IPS-18a (cell line): ENCODE data around the gene OVOL2.

ENCODE experiments used
- H3K27ac ChIP-seq: one replicate; pipeline ENCODE4 v1.5.1; 2013; ENCODE audit warnings: low read length
- H3K27me3 ChIP-seq: one replicate; pipeline ENCODE4 v1.6.1; 2013; ENCODE audit warnings: mild to moderate bottlenecking, low read length; ENCODE audit not compliant: control insufficient read depth, insufficient read depth
- H3K36me3 ChIP-seq: one replicate; pipeline ENCODE4 v1.6.1; 2013; ENCODE audit warnings: low read depth, low read length; ENCODE audit not compliant: control insufficient read depth
- H3K4me1 ChIP-seq: one replicate; pipeline ENCODE4 v1.6.1; 2013; ENCODE audit warnings: low read depth, low read length; ENCODE audit not compliant: control insufficient read depth
- H3K4me3 ChIP-seq: one replicate; pipeline ENCODE4 v1.5.1; 2013; ENCODE audit warnings: low read length
- H3K9ac ChIP-seq: one replicate; pipeline ENCODE4 v1.6.1; 2013; ENCODE audit warnings: mild to moderate bottlenecking, low read length, moderate library complexity
- H3K9me3 ChIP-seq: one replicate; pipeline ENCODE4 v1.6.1; 2013; ENCODE audit warnings: low read depth, low read length; ENCODE audit not compliant: control insufficient read depth

OVOL2 gene

DNA sequence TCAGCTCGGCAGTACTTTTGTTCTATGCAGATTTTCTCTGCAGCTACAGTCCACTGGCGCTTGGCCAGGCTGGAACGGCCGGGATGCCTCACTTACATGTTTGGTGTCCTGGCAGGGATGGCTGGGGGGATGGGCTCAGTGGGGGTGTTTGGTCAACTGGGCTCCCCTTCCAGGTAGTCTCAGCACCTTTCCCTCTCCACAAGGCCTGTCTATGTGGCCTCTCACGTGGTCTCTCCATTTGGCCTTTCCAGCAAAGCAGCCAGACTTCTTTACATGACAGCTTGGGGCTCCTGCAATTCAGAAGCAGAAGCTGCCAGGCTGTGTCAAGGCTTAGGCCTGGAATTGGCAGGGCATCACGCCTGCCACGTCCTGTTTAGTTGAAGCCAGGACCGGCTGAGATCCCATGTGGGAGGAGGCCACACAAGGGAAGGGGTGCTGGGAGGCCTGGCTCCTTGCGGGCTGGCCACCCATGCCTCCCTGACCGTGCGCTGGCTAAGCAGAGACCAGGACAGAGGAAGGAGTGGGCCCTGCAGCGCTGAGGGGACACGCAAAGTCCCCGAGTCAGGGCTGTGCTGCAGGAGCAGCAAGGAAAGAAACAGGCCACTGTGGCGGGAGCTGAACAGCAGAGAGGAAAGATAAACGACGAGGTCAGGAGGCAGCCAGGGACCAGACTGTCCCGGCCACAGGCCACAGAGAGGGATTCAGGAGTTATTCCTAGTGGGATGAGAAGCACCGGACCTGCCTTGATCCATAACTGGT is 50.0 kb downstream of the OVOL2 start:
- no peak overlapping the region for H3K27ac ChIP-seq
- peaks cover 22% of the 10 kb centered on the region for H3K4me1 ChIP-seq
- H3K9me3 ChIP-seq = no peaks in the 10 kb centered on the region
- H3K9ac ChIP-seq = no peak overlapping the region
- H3K27me3 ChIP-seq = no peaks in the 10 kb centered on the region
- no peak overlapping the region for H3K4me3 ChIP-seq
- no peaks in the 10 kb centered on the region for H3K36me3 ChIP-seq

DNA sequence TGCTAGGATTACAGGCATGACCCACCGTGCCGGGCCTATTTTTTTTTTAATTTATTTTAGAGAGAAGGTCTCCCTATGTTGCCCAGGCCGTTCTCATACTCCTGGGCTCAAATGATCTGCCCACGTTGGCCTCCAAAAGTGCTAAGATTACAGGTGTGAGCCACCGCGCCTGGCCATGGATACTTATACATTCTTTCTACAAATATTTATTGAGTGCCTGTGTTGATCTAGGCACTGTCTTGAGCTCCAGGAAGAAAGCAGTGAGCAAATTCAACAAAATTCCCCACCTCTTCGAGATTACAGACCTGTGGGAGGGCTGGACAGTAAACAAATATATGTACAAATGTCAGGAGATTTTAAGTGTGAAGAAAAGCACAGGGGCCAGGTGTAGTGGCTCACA is 51.0 kb downstream of the OVOL2 start:
- H3K27me3 ChIP-seq = no peaks in the 10 kb centered on the region
- H3K9me3 ChIP-seq = no peaks in the 10 kb centered on the region
- no peak overlapping the region for H3K9ac ChIP-seq
- H3K4me1 ChIP-seq = peaks cover 22% of the 10 kb centered on the region
- no peak overlapping the region for H3K4me3 ChIP-seq
- H3K27ac ChIP-seq = no peak overlapping the region
- no peaks in the 10 kb centered on the region for H3K36me3 ChIP-seq

DNA sequence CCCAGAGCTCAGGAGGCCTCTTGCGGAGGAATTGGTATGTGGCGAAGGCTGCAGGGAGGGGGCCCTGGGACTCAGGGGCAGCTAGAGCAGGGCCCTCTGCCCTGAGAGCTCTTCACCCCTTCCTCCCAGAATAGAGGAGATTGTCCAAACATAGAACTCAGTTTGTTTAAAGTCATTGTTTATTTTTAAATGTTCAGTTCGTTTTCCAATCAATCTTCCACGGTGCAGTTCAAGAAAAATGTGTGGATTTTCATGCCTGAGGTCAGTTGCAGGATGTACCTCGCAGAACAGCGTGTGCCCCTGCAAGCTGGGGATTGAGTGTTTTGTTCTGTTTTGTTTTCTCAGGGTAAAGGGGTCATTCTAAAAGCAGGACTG is 51.7 kb downstream of the OVOL2 start:
- Histone ChIP-seq H3K4me3 (no peak overlapping the region), H3K4me1 (peaks cover 22% of the 10 kb centered on the region), H3K27ac (no peak overlapping the region), H3K9ac (no peak overlapping the region), H3K27me3 (no peaks in the 10 kb centered on the region), H3K9me3 (no peaks in the 10 kb centered on the region), H3K36me3 (no peaks in the 10 kb centered on the region)

DNA sequence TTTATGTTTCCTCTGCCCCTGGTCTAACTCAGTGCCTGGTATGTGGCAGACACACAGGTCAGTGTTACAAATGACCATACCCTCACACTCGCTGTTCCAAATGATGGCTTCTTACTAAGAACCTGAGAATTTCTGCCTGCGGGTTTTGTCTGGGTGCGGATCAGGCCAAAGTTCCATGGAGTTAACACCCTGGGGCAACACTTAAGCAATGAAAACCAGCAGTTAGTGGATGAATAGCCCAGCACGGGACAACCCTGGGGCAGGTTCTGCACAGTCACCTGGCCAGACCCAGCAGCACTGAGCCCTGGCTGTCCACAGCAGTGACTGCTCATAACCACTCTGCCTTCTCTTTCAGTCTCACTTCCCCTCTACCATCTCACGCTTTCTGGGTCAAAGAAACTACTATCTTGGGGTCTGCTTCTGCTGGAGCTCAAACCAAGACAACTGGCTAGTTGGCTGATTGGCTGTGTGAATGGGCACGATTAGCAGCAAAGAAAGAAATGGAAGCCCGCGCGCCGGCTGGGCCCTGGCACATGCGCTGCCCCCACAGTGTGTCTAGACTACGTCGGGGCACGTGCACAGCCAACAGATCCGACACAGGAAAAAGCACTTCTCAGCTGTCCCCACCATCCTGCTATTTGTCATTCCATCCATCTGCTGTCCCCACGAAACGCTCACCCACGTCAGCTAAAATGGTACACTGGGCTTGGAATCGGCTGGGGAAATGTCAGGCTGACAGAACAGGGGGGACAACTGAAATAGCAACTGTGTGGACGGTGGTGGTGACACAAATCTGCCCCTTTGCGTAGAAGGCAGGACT is 52.3 kb downstream of the OVOL2 start:
- Histone ChIP-seq H3K27ac (no peak overlapping the region), H3K4me1 (peaks cover 22% of the 10 kb centered on the region), H3K36me3 (no peaks in the 10 kb centered on the region), H3K9ac (no peak overlapping the region), H3K4me3 (no peak overlapping the region), H3K27me3 (no peaks in the 10 kb centered on the region), H3K9me3 (no peaks in the 10 kb centered on the region)

DNA sequence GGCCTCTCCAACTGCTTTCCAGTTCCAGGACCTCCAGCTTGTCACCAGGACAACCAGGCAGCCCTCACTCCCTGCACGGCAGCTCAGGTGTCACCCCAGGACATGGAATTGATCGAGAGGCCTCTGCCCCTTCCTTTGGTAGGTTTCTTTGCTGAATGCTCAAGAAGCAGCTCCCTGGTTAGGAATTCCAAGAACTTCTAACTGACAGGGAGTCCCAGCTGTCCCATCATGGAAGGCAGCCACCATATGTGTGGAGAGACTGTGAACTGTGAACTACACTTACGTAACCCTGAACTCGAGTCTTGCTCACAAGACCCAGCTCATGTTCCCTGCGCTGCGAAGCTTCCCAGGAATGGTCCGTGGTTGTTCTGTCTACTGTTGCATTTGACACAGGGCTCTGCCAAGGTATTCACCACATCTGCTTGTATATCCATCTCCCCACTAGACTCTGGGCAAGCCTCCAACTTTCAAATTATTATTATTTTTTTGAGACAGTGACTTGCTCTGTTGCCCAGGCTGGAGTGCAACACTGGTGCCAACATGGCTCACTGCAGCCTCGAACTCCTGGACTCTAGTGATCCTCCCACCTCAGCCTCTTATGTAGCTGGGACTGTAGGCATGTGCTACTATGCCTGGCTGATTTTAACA is 53.2 kb downstream of the OVOL2 start:
- no peaks in the 10 kb centered on the region for H3K27me3 ChIP-seq

DNA sequence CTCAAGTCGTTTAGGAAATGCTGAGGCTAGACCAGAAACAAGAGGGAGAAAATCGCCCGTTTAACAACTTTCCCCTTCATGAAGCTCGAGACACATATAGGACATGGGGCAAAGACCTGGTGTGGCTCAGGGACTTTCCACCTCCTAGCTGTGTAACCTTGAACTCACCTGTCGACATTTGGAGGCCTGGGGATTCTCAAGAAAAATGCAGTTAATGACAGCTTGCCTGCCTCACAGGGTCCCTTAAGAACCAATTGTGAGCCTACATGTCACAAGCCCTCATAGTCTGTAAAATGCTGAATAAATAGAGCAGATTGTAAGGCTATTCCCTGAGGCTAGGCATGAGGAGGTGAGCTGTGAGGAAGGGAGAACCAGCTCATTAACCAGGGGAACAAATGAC is 53.8 kb downstream of the OVOL2 start:
- no peak overlapping the region for H3K9ac ChIP-seq
- H3K36me3 ChIP-seq = no peaks in the 10 kb centered on the region
- H3K27me3 ChIP-seq = no peaks in the 10 kb centered on the region
- H3K27ac ChIP-seq = no peak overlapping the region
- no peak overlapping the region for H3K4me3 ChIP-seq
- H3K9me3 ChIP-seq = no peaks in the 10 kb centered on the region
- peaks cover 22% of the 10 kb centered on the region for H3K4me1 ChIP-seq

More for the DNA sequence above, 53.2 kb downstream of the OVOL2 start:
- Histone ChIP-seq H3K4me1 (peaks cover 22% of the 10 kb centered on the region), H3K9me3 (no peaks in the 10 kb centered on the region), H3K9ac (no peak overlapping the region), H3K36me3 (no peaks in the 10 kb centered on the region), H3K4me3 (no peak overlapping the region), H3K27ac (no peak overlapping the region)

DNA sequence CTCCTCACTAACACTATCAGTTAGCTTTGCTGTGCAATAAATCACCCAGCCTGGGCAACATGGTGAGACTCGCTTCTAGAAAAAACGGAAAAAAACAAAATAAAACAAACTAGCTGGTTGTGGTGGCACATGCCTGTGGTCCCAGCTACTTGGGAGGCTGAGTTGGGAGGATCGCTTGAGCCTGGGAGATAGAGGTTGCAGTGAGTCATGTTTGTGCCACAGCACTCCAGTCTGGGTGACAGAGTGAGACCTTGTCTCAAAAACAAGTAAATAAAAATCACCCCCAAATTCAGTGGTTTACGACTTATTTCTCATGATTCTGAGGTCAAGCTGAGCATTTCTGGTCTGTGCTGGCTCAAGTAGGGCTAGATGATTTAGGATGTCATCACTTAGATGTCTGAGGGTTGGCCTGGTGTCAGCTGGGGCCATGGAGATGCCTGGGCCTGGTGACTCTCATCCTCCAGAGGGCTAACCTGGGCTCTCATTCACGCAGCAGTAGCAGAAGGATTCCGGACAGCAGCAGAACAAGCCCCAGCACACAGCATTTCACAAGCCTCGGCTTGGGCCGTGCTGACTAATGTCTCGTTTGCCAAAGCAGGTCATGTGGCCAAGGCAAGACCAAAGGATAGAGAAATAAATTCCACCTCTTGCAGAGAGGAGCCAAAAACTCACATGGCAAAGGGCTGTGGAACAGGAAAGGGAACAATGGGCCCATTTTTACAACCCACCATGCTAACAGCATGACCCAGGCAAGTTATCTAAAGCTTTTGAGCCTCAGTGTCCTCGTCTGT is 56.4 kb downstream of the OVOL2 start:
- no peaks in the 10 kb centered on the region for H3K9me3 ChIP-seq
- peaks cover 25% of the 10 kb centered on the region for H3K4me1 ChIP-seq
- no peak overlapping the region for H3K9ac ChIP-seq
- no peak overlapping the region for H3K4me3 ChIP-seq
- no peak overlapping the region for H3K27ac ChIP-seq
- H3K36me3 ChIP-seq = no peaks in the 10 kb centered on the region
- no peaks in the 10 kb centered on the region for H3K27me3 ChIP-seq

DNA sequence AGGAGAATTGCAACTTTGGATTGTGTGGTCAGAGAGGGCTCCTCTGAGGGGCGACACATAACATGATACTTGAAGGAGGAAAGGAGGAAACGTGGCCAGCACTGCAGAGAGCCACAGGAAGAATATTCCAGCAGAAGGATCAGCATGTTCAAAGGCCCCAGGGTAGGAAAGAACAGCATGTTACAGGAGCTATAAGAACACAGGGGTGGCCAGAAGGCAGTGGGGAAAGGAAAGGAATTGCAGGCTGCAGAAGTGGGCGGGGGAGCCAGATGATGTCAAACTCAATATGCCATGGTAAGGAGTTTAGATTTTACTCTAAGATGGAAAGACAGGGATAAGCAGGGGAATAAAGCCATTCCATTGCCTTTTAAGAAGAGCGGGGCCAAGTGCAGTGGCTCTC is 58.1 kb downstream of the OVOL2 start:
- no peaks in the 10 kb centered on the region for H3K36me3 ChIP-seq
- no peak overlapping the region for H3K4me3 ChIP-seq
- H3K9ac ChIP-seq = no peak overlapping the region
- H3K27me3 ChIP-seq = no peaks in the 10 kb centered on the region
- H3K9me3 ChIP-seq = no peaks in the 10 kb centered on the region
- peaks cover 12% of the 10 kb centered on the region for H3K4me1 ChIP-seq
- H3K27ac ChIP-seq = no peak overlapping the region

DNA sequence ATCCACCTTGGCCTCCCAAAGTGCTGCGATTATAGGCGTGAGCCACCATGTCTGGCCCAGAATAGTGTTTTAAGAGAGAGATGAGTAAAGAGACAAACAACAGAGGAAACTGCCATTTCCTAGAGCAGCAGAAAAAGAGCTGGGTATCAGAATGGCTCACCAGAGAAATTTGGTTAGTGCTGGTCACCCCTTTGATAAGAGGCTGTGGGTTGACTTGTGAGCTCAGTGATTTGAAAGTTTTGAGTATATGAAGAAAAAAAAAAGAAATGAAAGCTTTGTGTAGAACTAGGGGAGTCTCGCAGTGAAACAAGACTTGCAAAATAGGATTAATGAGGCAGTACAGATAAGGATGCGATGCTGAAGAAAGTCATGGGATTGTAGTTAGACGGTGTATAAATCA is 59.3 kb downstream of the OVOL2 start:
- H3K27ac ChIP-seq = no peak overlapping the region
- no peak overlapping the region for H3K9ac ChIP-seq
- peaks cover 6% of the 10 kb centered on the region for H3K4me1 ChIP-seq
- no peaks in the 10 kb centered on the region for H3K9me3 ChIP-seq
- H3K36me3 ChIP-seq = no peaks in the 10 kb centered on the region
- H3K27me3 ChIP-seq = no peaks in the 10 kb centered on the region
- H3K4me3 ChIP-seq = no peak overlapping the region

DNA sequence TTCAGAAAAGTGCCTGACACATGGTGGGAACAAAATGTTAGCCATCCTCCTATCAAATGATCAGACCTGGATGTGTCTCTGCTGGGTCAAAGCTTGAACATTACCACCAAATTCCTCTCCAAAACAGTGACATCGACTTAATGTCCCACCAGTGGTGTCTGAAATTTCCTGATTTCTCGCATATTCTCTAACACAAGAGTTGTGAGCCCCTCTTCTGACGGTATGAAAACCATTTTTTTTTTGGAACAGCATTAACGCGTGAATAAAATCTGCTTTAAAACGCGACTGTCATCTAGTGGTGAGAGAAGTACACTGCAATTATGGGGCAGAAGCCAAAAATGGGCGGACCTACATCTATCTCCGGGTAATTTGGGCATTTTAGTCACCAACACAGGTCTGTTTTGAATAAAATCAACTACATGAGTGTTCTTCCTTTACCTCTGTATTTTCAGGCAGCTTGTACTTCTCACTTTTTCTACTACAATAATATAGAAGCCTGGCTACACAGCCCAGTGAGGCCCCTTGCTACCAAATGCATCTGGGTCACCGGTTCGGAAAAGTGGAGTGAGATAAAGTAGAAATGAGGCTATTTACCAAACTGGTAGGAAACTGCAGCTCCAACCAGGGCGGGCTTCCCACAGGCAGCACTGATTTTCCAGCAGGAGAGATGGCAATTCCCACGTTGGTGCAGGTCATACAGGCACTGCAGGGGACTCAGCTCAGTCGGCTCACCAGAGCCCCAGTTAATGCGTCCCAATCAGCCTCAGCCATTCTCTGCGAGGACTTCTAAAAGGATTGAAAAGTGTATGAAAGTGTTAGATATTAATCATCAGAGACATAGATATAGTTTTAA is 61.5 kb downstream of the OVOL2 start:
- no peaks in the 10 kb centered on the region for H3K27me3 ChIP-seq
- no peak overlapping the region for H3K9ac ChIP-seq
- H3K9me3 ChIP-seq = no peaks in the 10 kb centered on the region
- H3K4me1 ChIP-seq = peaks cover 6% of the 10 kb centered on the region
- H3K27ac ChIP-seq = no peak overlapping the region
- no peaks in the 10 kb centered on the region for H3K36me3 ChIP-seq
- H3K4me3 ChIP-seq = no peak overlapping the region
